Uterus (tissue), 2 donors: ENCODE data around the gene PXT1.

Experiments used
- POLR2A ChIP-seq, 2 donors: fragments of 450-650 bp; IDR thresholded peaks; one replicate each; pipeline ENCODE4 v1.6.1; 2016; ENCODE audit warnings: antibody characterized with exemption in 2 of 2, mild to moderate bottlenecking in 1 of 2, moderate library complexity in 1 of 2
- TF ChIP-seq, protein P1 (sequence below), 4 experiments: fragments of 200-600 bp in 2 of 4; fragments of 450-650 bp in 2 of 4; sonication (generic) in 2 of 4; IDR thresholded peaks; one replicate each; pipeline ENCODE4 v1.5.1; 2016 to 2019; ENCODE audit warnings: antibody characterized with exemption in 4 of 4, mild to moderate bottlenecking in 2 of 4, moderate library complexity in 1 of 4

DNA sequence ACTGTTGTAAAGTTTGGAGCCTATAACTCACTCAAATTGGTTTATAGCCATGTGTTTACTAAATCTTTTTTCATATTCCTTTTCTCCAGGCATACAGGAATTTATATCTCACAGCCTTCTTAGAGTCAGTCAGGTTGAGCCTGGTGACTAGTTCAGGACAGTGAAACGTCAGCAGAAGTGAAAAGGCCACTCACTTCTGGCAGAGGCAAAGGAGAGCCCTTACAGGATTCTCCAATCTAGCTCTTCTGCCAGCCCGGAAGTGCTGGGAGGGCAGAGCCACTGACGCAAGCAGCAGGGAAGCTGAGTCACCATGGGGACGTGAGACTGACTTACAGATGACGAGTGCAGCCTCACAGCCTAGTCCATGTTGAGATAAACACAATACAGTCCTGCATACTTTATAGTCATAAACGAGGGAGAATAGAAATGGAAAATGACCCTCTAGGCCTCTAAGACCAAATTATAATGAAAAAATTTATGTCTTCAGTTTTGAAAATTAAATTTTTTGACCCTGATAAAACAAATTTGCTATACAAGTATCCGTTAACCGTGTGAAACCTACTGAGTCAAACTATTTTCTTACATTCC is 1.3 kb downstream of the PXT1 start:
- TF ChIP-seq, protein P1, sequence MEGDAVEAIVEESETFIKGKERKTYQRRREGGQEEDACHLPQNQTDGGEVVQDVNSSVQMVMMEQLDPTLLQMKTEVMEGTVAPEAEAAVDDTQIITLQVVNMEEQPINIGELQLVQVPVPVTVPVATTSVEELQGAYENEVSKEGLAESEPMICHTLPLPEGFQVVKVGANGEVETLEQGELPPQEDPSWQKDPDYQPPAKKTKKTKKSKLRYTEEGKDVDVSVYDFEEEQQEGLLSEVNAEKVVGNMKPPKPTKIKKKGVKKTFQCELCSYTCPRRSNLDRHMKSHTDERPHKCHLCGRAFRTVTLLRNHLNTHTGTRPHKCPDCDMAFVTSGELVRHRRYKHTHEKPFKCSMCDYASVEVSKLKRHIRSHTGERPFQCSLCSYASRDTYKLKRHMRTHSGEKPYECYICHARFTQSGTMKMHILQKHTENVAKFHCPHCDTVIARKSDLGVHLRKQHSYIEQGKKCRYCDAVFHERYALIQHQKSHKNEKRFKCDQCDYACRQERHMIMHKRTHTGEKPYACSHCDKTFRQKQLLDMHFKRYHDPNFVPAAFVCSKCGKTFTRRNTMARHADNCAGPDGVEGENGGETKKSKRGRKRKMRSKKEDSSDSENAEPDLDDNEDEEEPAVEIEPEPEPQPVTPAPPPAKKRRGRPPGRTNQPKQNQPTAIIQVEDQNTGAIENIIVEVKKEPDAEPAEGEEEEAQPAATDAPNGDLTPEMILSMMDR (IDR thresholded peaks at IDR 0.05), result peak in 1 of 4 experiments; percentile 4
- peak; percentile 49 to 86 for TF ChIP-seq POLR2A (IDR thresholded peaks at IDR 0.05)
